ENCODE data around the gene UBXN7.
"Not testable (repeated sequence)": the region's sequence is repeated elsewhere in the genome, so short reads cannot be mapped to it uniquely, and the experiment has no call there.

- not testable (repeated sequence) for TF ChIP-seq CTCF (conservative IDR thresholded peaks at IDR 0.05; ENCODE audit: low read depth, low read length); EZH2phosphoT487 (IDR thresholded peaks at IDR 0.05; ENCODE audit: borderline replicate concordance, low read length)
Observed at GRCh38 chr3:196385446-196385845, 46.8 kb downstream of the UBXN7 start.

All from PC-3 (cell line).